Keratinocyte (primary cell): ENCODE results near the gene RNF121. TPM values are rescaled to one million over a fixed set of nuclear protein-coding genes. Genes with fewer than 3 reads are reported as not detected.

ENCODE experiments used
- DNase-seq: peaks from one replicate; pipeline ENCODE4 v3.0.0-alpha.2; 2011; ENCODE audit warnings: low read depth, missing footprints, low spot score
- FAIRE-seq: peaks from 2 replicates; lab custom pipeline; 2011; peaks lifted over from hg19 to GRCh38; lab: Jason Lieb, UNC
- H2AFZ ChIP-seq: 2 replicates; pipeline ENCODE4 v1.6.0; 2012; ENCODE audit warnings: low read length, control low read depth, inconsistent platforms; ENCODE audit not compliant: control insufficient read depth
- H3K27ac ChIP-seq: 2 replicates; pipeline ENCODE4 v1.5.1; 2011; ENCODE audit warnings: low read length; ENCODE audit not compliant: control insufficient read depth, insufficient read depth
- H3K27me3 ChIP-seq: 3 replicates; pipeline ENCODE4 v1.6.0; 2011; ENCODE audit warnings: low read length; ENCODE audit not compliant: control insufficient read depth, insufficient read depth; ENCODE audit errors: extremely low read depth
- H3K36me3 ChIP-seq, 2 experiments: 2 replicates in 1 of 2; 3 replicates in 1 of 2; pipeline ENCODE4 v1.5.1; 2011; ENCODE audit warnings: low read length in 2 of 2, mild to moderate bottlenecking in 1 of 2; ENCODE audit not compliant: control insufficient read depth in 2 of 2, insufficient read depth in 2 of 2; ENCODE audit errors: extremely low read depth in 1 of 2
- H3K4me1 ChIP-seq: 3 replicates; pipeline ENCODE4 v1.5.1; 2011; ENCODE audit warnings: low read length; ENCODE audit not compliant: control insufficient read depth, insufficient read depth; ENCODE audit errors: extremely low read depth
- H3K4me2 ChIP-seq: 3 replicates; pipeline ENCODE4 v1.6.0; 2011; ENCODE audit warnings: low read depth, low read length; ENCODE audit not compliant: control insufficient read depth, insufficient read depth; ENCODE audit errors: extremely low read depth
- H3K4me3 ChIP-seq, 3 experiments: fragments of 200-600 bp in 1 of 3; sonication (generic) in 1 of 3; 2 replicates in 2 of 3; 3 replicates in 1 of 3; pipeline ENCODE4 v1.5.1; 2011 to 2016; ENCODE audit warnings: low read length in 3 of 3, mild to moderate bottlenecking in 3 of 3, control low read depth in 2 of 3, inconsistent platforms in 1 of 3, low read depth in 1 of 3, mixed read lengths in 1 of 3, mixed run types in 1 of 3, moderate library complexity in 1 of 3; ENCODE audit not compliant: control insufficient read depth in 2 of 3, insufficient read depth in 2 of 3; ENCODE audit errors: extremely low read depth in 1 of 3
- H3K79me2 ChIP-seq: 2 replicates; pipeline ENCODE4 v1.6.0; 2012; ENCODE audit warnings: low read length; ENCODE audit not compliant: control insufficient read depth, insufficient read depth
- H3K9ac ChIP-seq: 3 replicates; pipeline ENCODE4 v1.6.0; 2011; ENCODE audit warnings: low read length; ENCODE audit not compliant: control insufficient read depth, insufficient read depth; ENCODE audit errors: extremely low read depth
- H3K9me1 ChIP-seq: 3 replicates; pipeline ENCODE4 v1.6.0; 2011; ENCODE audit warnings: low read length; ENCODE audit not compliant: control insufficient read depth, insufficient read depth; ENCODE audit errors: extremely low read depth
- H3K9me3 ChIP-seq: 2 replicates; pipeline ENCODE4 v1.5.1; 2012; ENCODE audit warnings: low read depth, low read length; ENCODE audit not compliant: control insufficient read depth
- H4K20me1 ChIP-seq: 3 replicates; pipeline ENCODE4 v1.6.0; 2011; ENCODE audit warnings: low read length; ENCODE audit not compliant: control insufficient read depth, insufficient read depth; ENCODE audit errors: extremely low read depth
- CTCF ChIP-seq, 3 experiments: IDR thresholded peaks in 1 of 3; conservative IDR thresholded peaks in 1 of 3; optimal IDR thresholded peaks in 1 of 3; 2 replicates in 2 of 3; 3 replicates in 1 of 3; pipeline versions ENCODE3 to v1.5.1; 2011; ENCODE audit warnings: low read length in 3 of 3, mild to moderate bottlenecking in 3 of 3, moderate library complexity in 2 of 3, control low read depth in 1 of 3, inconsistent platforms in 1 of 3; ENCODE audit not compliant: insufficient read depth in 2 of 3; ENCODE audit errors: extremely low read depth in 1 of 3
- EZH2 ChIP-seq: IDR thresholded peaks from one replicate; pipeline ENCODE4 v1.6.1; 2012; ENCODE audit warnings: inconsistent platforms, mild to moderate bottlenecking, low read length, moderate library complexity
- dilution Hi-C: fragments of 300-500 bp; cut with MboI; formaldehyde crosslinking; loops from one replicate; pipeline ENCODE4 v1.7.0; 2020; ENCODE audit warnings: low sequenced_read_pairs; ENCODE audit not compliant: extremely low pct_ligation_motif_present
- polyA plus RNA-seq, 5 experiments: library from polyadenylated mRNA; depleted of rRNA in 3 of 5; stranded (reverse) in 3 of 5; stranded (forward) in 1 of 5; unstranded in 1 of 5; fragments of >200 nt; gene quantifications; 1 replicate in 1 of 5; 2 replicates in 3 of 5; 3 replicates in 1 of 5; pipeline versions ENCODE4 v1.2.1 to v1.2.3, GENCODE V29; 2011 to 2012; ENCODE audit warnings: missing spikeins in 2 of 5, low read depth in 1 of 5, low replicate concordance in 1 of 5

Gene RNF121
- polyA plus RNA-seq, 1 donor (not counting 4 experiments of a cell fraction or from before 2014, with no cell fraction given): 46.4 TPM

GRCh38 chr11:72036687-72037086 is 107.8 kb downstream of the RNF121 start:
- Histone ChIP-seq H3K9ac (no peak overlapping the region), H3K4me2 (no peak overlapping the region), H3K9me1 (no peaks in the 10 kb centered on the region), H3K27ac (no peak overlapping the region), H3K9me3 (no peaks in the 10 kb centered on the region), H4K20me1 (peaks cover 3% of the 10 kb centered on the region), H3K4me1 (peaks cover 40% of the 10 kb centered on the region), H3K79me2 (peaks cover 71% of the 10 kb centered on the region), H3K4me3 (no peak overlapping the region), H2AFZ (no peak overlapping the region), H3K27me3 (no peaks in the 10 kb centered on the region), H3K36me3 (peaks cover 3 to 16% of the 10 kb centered on the region in 2 experiments)
- TF ChIP-seq EZH2: no peak
- TF ChIP-seq CTCF (optimal IDR thresholded peaks at IDR 0.05 in 1 of 3, IDR thresholded peaks at IDR 0.05 in 1 of 3, conservative IDR thresholded peaks at IDR 0.05 in 1 of 3; ENCODE audit: extremely low read depth in 1 of 3, insufficient read depth in 2 of 3, low read length in 3 of 3): no peak
- dilution Hi-C loops: no loop called here
- no peak for DNase-seq
- FAIRE-seq: no peak

- FAIRE-seq (no peak), DNase-seq (no peak)
- Histone ChIP-seq H3K27me3 (no peaks in the 10 kb centered on the region), H3K9ac (no peak overlapping the region), H3K27ac (peak overlapping the region; percentile 24), H3K4me3 (no peak overlapping the region), H3K9me1 (no peaks in the 10 kb centered on the region), H3K4me1 (peaks cover 51% of the 10 kb centered on the region), H3K4me2 (peak overlapping the region; percentile 55), H3K9me3 (no peaks in the 10 kb centered on the region), H4K20me1 (peaks cover 3% of the 10 kb centered on the region), H2AFZ (no peak overlapping the region), H3K36me3 (peaks cover 2 to 16% of the 10 kb centered on the region in 2 experiments), H3K79me2 (peaks cover 73% of the 10 kb centered on the region)
- TF ChIP-seq EZH2: no peak
- no peak for TF ChIP-seq CTCF (optimal IDR thresholded peaks at IDR 0.05 in 1 of 3, IDR thresholded peaks at IDR 0.05 in 1 of 3, conservative IDR thresholded peaks at IDR 0.05 in 1 of 3; ENCODE audit: extremely low read depth in 1 of 3, insufficient read depth in 2 of 3, low read length in 3 of 3)
- dilution Hi-C loops: no loop called here
Observed at GRCh38 chr11:72037554-72038311, 108.9 kb downstream of the RNF121 start.
